BE2C (cell line): ENCODE data around the gene HADH. TPM values are rescaled to one million over a fixed set of nuclear protein-coding genes. Genes with fewer than 3 reads are reported as not detected.

Experiments used
- DNase-seq: peaks from one replicate; pipeline ENCODE4 v3.0.0-alpha.2; 2020
- H3K27me3 ChIP-seq: fragments of 250-450 bp; sonication (Bioruptor Pico); 2 replicates; pipeline ENCODE4 v1.5.1; 2020; ENCODE audit warnings: mild to moderate bottlenecking
- H3K36me3 ChIP-seq: fragments of 250-450 bp; sonication (Bioruptor Pico); 2 replicates; pipeline ENCODE4 v1.5.1; 2020; ENCODE audit warnings: mild to moderate bottlenecking
- H3K4me1 ChIP-seq: fragments of 250-450 bp; sonication (Bioruptor Pico); 2 replicates; pipeline ENCODE4 v1.5.1; 2020
- H3K4me3 ChIP-seq: 2 replicates; pipeline ENCODE4 v1.5.1; 2011; ENCODE audit warnings: low read depth, low read length
- H3K9me3 ChIP-seq: fragments of 250-450 bp; sonication (Bioruptor Pico); 2 replicates; pipeline ENCODE4 v1.5.1; 2020
- CTCF ChIP-seq: IDR thresholded peaks from 2 replicates; pipeline ENCODE4 v1.5.1; 2012; ENCODE audit warnings: mild to moderate bottlenecking, low read depth, low read length
- polyA plus RNA-seq: library from polyadenylated mRNA; unstranded; fragments of >200 nt; gene quantifications from one replicate; pipeline ENCODE4 v1.2.1, GENCODE V29; 2012; ENCODE audit warnings: low read depth, missing spikeins; ENCODE audit not compliant: insufficient read length, insufficient read depth

The HADH gene
- polyA plus RNA-seq, result 26.6 TPM

DNA sequence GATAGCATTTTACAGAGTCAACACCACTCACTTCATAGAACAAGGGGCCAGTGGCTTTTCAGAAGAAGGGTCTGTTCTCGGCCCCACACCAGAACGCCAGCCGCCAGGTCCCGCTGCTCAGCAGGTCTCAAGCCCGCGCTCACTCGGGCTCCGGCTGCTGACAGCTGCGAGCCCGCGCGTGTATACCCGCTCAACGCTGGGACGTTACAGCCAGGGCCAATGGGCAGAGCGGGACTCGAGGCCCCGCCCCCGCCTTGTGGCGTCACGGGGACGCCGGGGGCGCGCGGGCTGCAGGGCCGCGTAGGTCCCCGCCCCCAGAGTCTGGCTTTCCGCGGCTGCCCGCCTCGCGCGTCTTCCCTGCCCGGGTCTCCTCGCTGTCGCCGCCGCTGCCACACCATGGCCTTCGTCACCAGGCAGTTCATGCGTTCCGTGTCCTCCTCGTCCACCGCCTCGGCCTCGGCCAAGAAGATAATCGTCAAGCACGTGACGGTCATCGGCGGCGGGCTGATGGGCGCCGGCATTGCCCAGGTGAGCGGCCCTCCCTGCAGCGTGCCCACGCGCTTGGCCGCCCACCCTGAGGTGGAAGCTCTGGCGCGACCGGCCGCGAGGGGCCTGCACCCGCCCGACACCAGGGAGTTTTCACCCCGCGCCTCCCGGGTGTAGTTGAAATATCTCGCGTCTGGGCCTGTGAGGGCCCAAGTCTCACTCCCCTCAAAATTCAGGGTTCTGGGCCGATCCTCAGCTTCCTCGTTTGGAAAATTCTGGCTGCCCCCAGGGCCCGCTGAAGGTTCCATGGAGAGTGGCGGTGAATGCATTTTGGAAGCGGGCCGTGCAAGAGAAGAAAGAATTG lies at the start of gene HADH:
HADH (plus strand) TSS at position 353 of the 850 bp plus-strand sequence; CDS start at position 397, 44 bp downstream.
- peak; percentile 97 for DNase-seq
- Histone ChIP-seq H3K27me3 (no peaks in the 10 kb centered on the region), H3K36me3 (no peaks in the 10 kb centered on the region), H3K4me1 (no peaks in the 10 kb centered on the region), H3K9me3 (no peaks in the 10 kb centered on the region), H3K4me3 (peak within 1 kb of the TSS; percentile 92)
- no peak for TF ChIP-seq CTCF

DNA sequence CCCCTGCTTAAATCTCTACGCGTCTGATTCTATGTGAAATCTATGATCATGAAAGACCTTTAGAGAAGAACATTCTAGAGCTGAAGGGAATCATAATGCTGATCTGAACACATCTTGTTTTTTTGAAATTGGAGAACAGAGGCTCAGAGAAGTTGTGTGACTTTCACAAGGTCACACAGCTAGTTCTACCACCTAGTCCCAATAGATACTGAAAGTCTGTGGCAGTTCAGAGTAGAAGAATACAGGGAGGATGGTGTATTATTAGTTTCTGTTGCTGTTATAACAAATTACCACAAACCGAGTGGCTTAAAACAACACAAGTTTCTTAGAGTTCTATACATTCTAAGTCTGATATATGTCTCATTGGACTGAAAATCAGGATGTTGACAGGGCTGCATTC lies 43.9 kb upstream of the HADH start:
- Histone ChIP-seq H3K27me3 (no peaks in the 10 kb centered on the region), H3K4me3 (no peak overlapping the region), H3K4me1 (no peaks in the 10 kb centered on the region), H3K36me3 (peaks cover 13% of the 10 kb centered on the region), H3K9me3 (no peaks in the 10 kb centered on the region)
- TF ChIP-seq CTCF, result no peak
- no peak for DNase-seq

- H3K4me1 ChIP-seq, result no peaks in the 10 kb centered on the region
- H3K9me3 ChIP-seq, result no peaks in the 10 kb centered on the region
- peaks cover 13% of the 10 kb centered on the region for H3K36me3 ChIP-seq
- H3K27me3 ChIP-seq, result no peaks in the 10 kb centered on the region
- no peak overlapping the region for H3K4me3 ChIP-seq
- no peak for DNase-seq
- TF ChIP-seq CTCF, result no peak
Measured at GRCh38 chr4:107950746-107951540, 38.7 kb upstream of the HADH start.

- no peaks in the 10 kb centered on the region for H3K27me3 ChIP-seq
- H3K4me3 ChIP-seq, result no peak overlapping the region
- H3K36me3 ChIP-seq, result peaks cover 13% of the 10 kb centered on the region
- no peaks in the 10 kb centered on the region for H3K4me1 ChIP-seq
- no peaks in the 10 kb centered on the region for H3K9me3 ChIP-seq
- DNase-seq, result no peak
- no peak for TF ChIP-seq CTCF
Measured at GRCh38 chr4:107951551-107951950, 38.1 kb upstream of the HADH start.

DNA sequence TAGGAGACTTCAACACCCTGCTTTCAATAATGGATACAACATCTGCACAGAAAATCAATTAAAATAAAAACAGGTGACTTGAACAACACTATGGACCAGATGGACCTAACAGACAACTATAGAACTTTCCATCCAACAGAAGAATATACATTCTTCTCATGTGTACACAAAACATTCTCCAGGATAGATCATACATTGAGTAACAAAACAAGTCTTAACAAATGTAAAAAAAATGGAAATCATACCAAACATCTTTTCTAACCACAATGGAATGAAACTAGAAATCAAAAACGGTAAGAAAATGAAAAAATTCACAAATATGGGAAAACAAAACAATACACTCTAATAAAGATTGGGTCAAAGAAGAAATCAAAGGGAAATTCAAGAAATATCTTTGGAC lies 33.7 kb upstream of the HADH start:
- Histone ChIP-seq H3K4me1 (no peaks in the 10 kb centered on the region), H3K9me3 (no peaks in the 10 kb centered on the region; the same call in 1 of the 2 replicates), H3K36me3 (no peaks in the 10 kb centered on the region), H3K4me3 (no peak overlapping the region), H3K27me3 (no peaks in the 10 kb centered on the region)
- no peak for TF ChIP-seq CTCF
- no peak for DNase-seq
